Measurements from ENCODE around the gene TMCO4.
"Not testable (repeated sequence)": the region's sequence is repeated elsewhere in the genome, so short reads cannot be mapped to it uniquely, and the experiment has no call there.

The TMCO4 gene

DNA sequence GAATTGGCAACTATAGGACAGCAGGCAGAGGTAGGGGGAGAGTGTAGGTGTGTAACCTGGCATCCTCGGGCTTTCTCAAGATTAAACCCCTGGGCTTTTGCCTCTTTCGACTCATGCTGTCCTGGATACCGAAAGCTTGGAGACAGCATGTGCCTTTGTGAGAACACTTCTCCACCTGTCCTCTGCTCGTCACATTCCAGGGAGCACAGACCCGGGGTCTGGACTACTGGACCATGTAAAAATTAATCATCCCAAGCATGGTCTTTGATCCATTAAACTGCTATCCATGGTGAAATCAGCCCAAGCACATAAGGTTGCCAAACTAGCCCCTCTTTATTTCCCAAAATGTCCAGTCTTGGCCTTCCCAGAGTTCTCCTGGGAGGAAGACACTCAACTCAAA lies 24.3 kb upstream of the TMCO4 start:
- no peaks in the 10 kb centered on the region for H3K9me3 ChIP-seq (ENCODE audit: insufficient read depth, low read length)
- H3K4me3 ChIP-seq (ENCODE audit: low read length): no peak overlapping the region
- no peaks in the 10 kb centered on the region for H3K27me3 ChIP-seq (ENCODE audit: low read depth, low read length)
- no peaks in the 10 kb centered on the region for H3K4me1 ChIP-seq (ENCODE audit: low read length)
- H4K20me1 ChIP-seq (ENCODE audit: insufficient read depth, low read length): no peaks in the 10 kb centered on the region
- no peaks in the 10 kb centered on the region for H3K79me2 ChIP-seq (ENCODE audit: low read length)
- no peaks in the 10 kb centered on the region for H3K36me3 ChIP-seq (replicated peaks; ENCODE audit: low read depth, low read length)
- no peak for TF ChIP-seq CTCF (IDR thresholded peaks at IDR 0.05; ENCODE audit: low read depth, low read length)
- TF ChIP-seq EZH2phosphoT487 (IDR thresholded peaks at IDR 0.05; ENCODE audit: low read depth): no peak
- no peak overlapping the region for H3K27ac ChIP-seq (ENCODE audit: low read length)
- H3K4me2 ChIP-seq (ENCODE audit: low read length): no peak overlapping the region
- no peak overlapping the region for H2AFZ ChIP-seq (ENCODE audit: low read depth, low read length)
- H3K9ac ChIP-seq (ENCODE audit: low read length): no peak overlapping the region

DNA sequence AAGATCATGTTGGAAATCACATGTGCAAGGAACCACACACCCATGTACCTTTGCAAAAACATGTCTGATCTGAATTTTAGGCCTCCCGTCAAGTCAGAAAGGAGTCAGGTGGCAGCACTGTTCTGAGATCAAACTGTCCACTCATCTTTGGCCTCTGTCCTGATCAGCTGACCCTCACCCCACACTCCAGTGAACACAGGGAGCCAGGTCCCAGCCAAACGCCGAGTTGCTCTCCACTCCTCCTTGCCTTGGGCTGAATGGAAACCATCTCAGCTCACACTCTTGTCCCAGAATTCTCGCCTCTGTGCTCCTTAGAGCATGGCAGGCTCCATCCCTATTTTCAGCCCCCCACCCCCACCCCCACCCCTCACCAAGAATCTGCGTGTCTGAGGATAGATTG lies 20.0 kb upstream of the TMCO4 start:
- H3K36me3 ChIP-seq (replicated peaks; ENCODE audit: low read depth, low read length): no peaks in the 10 kb centered on the region
- no peaks in the 10 kb centered on the region for H4K20me1 ChIP-seq (ENCODE audit: insufficient read depth, low read length)
- no peak overlapping the region for H3K27ac ChIP-seq (ENCODE audit: low read length)
- H3K9ac ChIP-seq (ENCODE audit: low read length): no peak overlapping the region
- H2AFZ ChIP-seq (ENCODE audit: low read depth, low read length): no peak overlapping the region
- H3K4me2 ChIP-seq (ENCODE audit: low read length): no peak overlapping the region
- TF ChIP-seq EZH2phosphoT487 (IDR thresholded peaks at IDR 0.05; ENCODE audit: low read depth) (no peak), CTCF (IDR thresholded peaks at IDR 0.05; ENCODE audit: low read depth, low read length) (no peak)
- H3K79me2 ChIP-seq (ENCODE audit: low read length): no peaks in the 10 kb centered on the region
- no peaks in the 10 kb centered on the region for H3K4me1 ChIP-seq (ENCODE audit: low read length)
- no peaks in the 10 kb centered on the region for H3K27me3 ChIP-seq (ENCODE audit: low read depth, low read length)
- H3K9me3 ChIP-seq (ENCODE audit: insufficient read depth, low read length): no peaks in the 10 kb centered on the region
- no peak overlapping the region for H3K4me3 ChIP-seq (ENCODE audit: low read length)

DNA sequence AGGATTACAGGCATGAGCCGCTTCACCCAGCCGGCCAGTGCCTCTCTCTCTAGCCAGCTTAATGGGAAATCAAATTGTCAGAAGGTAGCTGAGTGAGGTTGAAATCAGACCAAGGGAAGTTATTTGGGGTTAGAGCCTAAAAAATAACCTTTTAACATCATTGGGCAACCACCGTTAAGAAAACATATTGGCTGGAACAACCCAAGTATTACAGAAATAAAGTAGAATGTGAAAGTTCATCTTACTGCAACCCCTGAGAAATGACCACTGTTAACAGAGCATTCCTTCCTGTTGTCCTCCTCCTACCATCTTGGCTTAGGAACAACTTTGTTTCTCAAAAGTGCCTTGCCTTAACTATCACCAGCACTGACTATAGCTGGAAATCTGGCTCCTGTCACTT lies 18.6 kb upstream of the TMCO4 start:
- Histone ChIP-seq H3K27me3 (ENCODE audit: low read depth, low read length) (no peaks in the 10 kb centered on the region), H3K9ac (ENCODE audit: low read length) (no peak overlapping the region), H3K36me3 (replicated peaks; ENCODE audit: low read depth, low read length) (no peaks in the 10 kb centered on the region), H3K4me2 (ENCODE audit: low read length) (no peak overlapping the region), H3K4me3 (ENCODE audit: low read length) (no peak overlapping the region), H2AFZ (ENCODE audit: low read depth, low read length) (no peak overlapping the region), H3K27ac (ENCODE audit: low read length) (no peak overlapping the region), H3K79me2 (ENCODE audit: low read length) (no peaks in the 10 kb centered on the region), H3K4me1 (ENCODE audit: low read length) (no peaks in the 10 kb centered on the region), H4K20me1 (ENCODE audit: insufficient read depth, low read length) (no peaks in the 10 kb centered on the region), H3K9me3 (ENCODE audit: insufficient read depth, low read length) (no peaks in the 10 kb centered on the region)
- TF ChIP-seq CTCF (IDR thresholded peaks at IDR 0.05; ENCODE audit: low read depth, low read length): no peak
- TF ChIP-seq EZH2phosphoT487 (IDR thresholded peaks at IDR 0.05; ENCODE audit: low read depth): no peak

- Histone ChIP-seq H3K4me2 (ENCODE audit: low read length) (no peak overlapping the region), H2AFZ (ENCODE audit: low read depth, low read length) (no peak overlapping the region), H3K9ac (ENCODE audit: low read length) (no peak overlapping the region), H3K4me1 (ENCODE audit: low read length) (no peaks in the 10 kb centered on the region), H3K4me3 (ENCODE audit: low read length) (no peak overlapping the region), H3K79me2 (ENCODE audit: low read length) (no peaks in the 10 kb centered on the region), H3K9me3 (ENCODE audit: insufficient read depth, low read length) (no peaks in the 10 kb centered on the region), H4K20me1 (ENCODE audit: insufficient read depth, low read length) (no peaks in the 10 kb centered on the region), H3K27me3 (ENCODE audit: low read depth, low read length) (no peaks in the 10 kb centered on the region), H3K27ac (ENCODE audit: low read length) (no peak overlapping the region), H3K36me3 (replicated peaks; ENCODE audit: low read depth, low read length) (no peaks in the 10 kb centered on the region)
- TF ChIP-seq EZH2phosphoT487 (IDR thresholded peaks at IDR 0.05; ENCODE audit: low read depth): no peak
- TF ChIP-seq CTCF (IDR thresholded peaks at IDR 0.05; ENCODE audit: low read depth, low read length): no peak
Observed at GRCh38 chr1:19817160-19817559, 17.4 kb upstream of the TMCO4 start.

DNA sequence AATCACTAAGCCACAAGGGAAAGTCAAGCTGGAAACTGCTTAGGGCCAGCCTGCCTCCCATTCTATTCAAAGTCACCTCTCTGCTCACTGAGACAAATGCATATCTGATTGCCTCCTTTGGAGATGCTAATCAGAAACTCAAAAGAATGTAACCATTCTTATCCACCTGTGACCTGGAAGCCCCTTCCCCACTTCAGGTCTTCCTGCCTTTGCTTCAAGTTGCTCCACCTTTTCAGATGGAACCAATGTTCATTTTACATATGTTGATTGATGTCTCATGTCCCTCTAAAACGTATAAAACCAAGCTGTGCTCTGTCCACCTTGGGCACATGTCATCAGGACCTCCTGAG lies 17.0 kb upstream of the TMCO4 start:
- H3K36me3 ChIP-seq (replicated peaks; ENCODE audit: low read depth, low read length); H4K20me1 ChIP-seq (ENCODE audit: insufficient read depth, low read length); H3K4me1 ChIP-seq (ENCODE audit: low read length); H3K4me2 ChIP-seq (ENCODE audit: low read length); H3K27me3 ChIP-seq (ENCODE audit: low read depth, low read length); H3K4me3 ChIP-seq (ENCODE audit: low read length); H3K9ac ChIP-seq (ENCODE audit: low read length); H2AFZ ChIP-seq (ENCODE audit: low read depth, low read length); H3K9me3 ChIP-seq (ENCODE audit: insufficient read depth, low read length); H3K27ac ChIP-seq (ENCODE audit: low read length); H3K79me2 ChIP-seq (ENCODE audit: low read length): not testable (repeated sequence)
